SU-DHL-6 (cell line): ENCODE results near the gene ACOX3.

Experiments
- H2AFZ ChIP-seq: fragments of 200-600 bp; sonication (generic); 2 replicates; pipeline ENCODE4 v1.6.1; 2014; ENCODE audit warnings: low read depth, mild to moderate bottlenecking, moderate library complexity, mixed read lengths, antibody characterized with exemption, low read length; ENCODE audit not compliant: severe bottlenecking
- H3F3A ChIP-seq: fragments of 200-600 bp; shearing (Covaris generic); 2 replicates; pipeline ENCODE4 v1.6.0; 2016; ENCODE audit warnings: antibody characterized with exemption, mild to moderate bottlenecking; ENCODE audit not compliant: insufficient read depth
- H3K27ac ChIP-seq: fragments of 200-600 bp; sonication (generic); 2 replicates; pipeline ENCODE4 v1.5.1; 2016; ENCODE audit warnings: low read depth, mild to moderate bottlenecking, low read length, moderate library complexity, mixed read lengths
- H3K27me3 ChIP-seq: fragments of 200-600 bp; sonication (generic), shearing (Covaris generic); 2 replicates; pipeline ENCODE4 v1.6.0; 2014; ENCODE audit warnings: mild to moderate bottlenecking, low read length
- H3K36me3 ChIP-seq: fragments of 200-600 bp; sonication (generic); 2 replicates; pipeline ENCODE4 v1.6.1; 2014; ENCODE audit warnings: mild to moderate bottlenecking, low read length, mixed read lengths
- H3K4me2 ChIP-seq: fragments of 300-600, 200-600 bp; shearing (Covaris generic), sonication (generic); 2 replicates; pipeline ENCODE4 v1.6.0; 2014; ENCODE audit warnings: low read length, low read depth, mild to moderate bottlenecking; ENCODE audit not compliant: poor library complexity, severe bottlenecking
- H3K4me3 ChIP-seq: fragments of 200-600 bp; sonication (generic); 2 replicates; pipeline ENCODE4 v1.5.1; 2014; ENCODE audit warnings: antibody characterized with exemption, low read length, mild to moderate bottlenecking, mixed read lengths; ENCODE audit not compliant: insufficient read depth, poor library complexity, severe bottlenecking
- H3K79me2 ChIP-seq: fragments of 200-600 bp; sonication (generic); 2 replicates; pipeline ENCODE4 v1.6.1; 2014; ENCODE audit warnings: mild to moderate bottlenecking, low read length, moderate library complexity; ENCODE audit not compliant: insufficient read depth
- H3K9ac ChIP-seq: fragments of 200-600 bp; sonication (generic); 2 replicates; pipeline ENCODE4 v1.7.0; 2014; ENCODE audit warnings: mild to moderate bottlenecking, low read length
- H3K9me2 ChIP-seq: fragments of 200-600 bp; sonication (generic); replicated peaks from 2 replicates; pipeline ENCODE4 v1.6.1; 2014; ENCODE audit warnings: low read length; ENCODE audit not compliant: insufficient read depth
- H3K9me3 ChIP-seq: fragments of 200-600 bp; sonication (generic); 2 replicates; pipeline ENCODE4 v1.6.1; 2014; ENCODE audit warnings: low read length, mixed read lengths; ENCODE audit not compliant: insufficient read depth
- H4K20me1 ChIP-seq: fragments of 200-600 bp; sonication (generic); 2 replicates; pipeline ENCODE4 v1.6.1; 2014; ENCODE audit warnings: low read depth, mild to moderate bottlenecking, antibody characterized with exemption, low read length, moderate library complexity, mixed read lengths
- EZH2phosphoT487 ChIP-seq: fragments of 200-600 bp; sonication (generic), shearing (Covaris generic); conservative IDR thresholded peaks from 2 replicates; pipeline ENCODE4 v1.6.1; 2018; ENCODE audit warnings: mild to moderate bottlenecking, antibody characterized with exemption, low read length, moderate library complexity, mixed read lengths
- TF ChIP-seq, protein P1 (sequence below): fragments of 200-600 bp; sonication (generic); IDR thresholded peaks from one replicate; pipeline ENCODE4 v1.5.1; 2017; ENCODE audit warnings: antibody characterized with exemption, mild to moderate bottlenecking, low read length, moderate library complexity; ENCODE audit not compliant: insufficient read depth, poor library complexity, severe bottlenecking

ACOX3 gene

GRCh38 chr4:8478801-8479744 is 38.5 kb upstream of the ACOX3 start:
- no peak overlapping the region for H3K4me2 ChIP-seq
- no peaks in the 10 kb centered on the region for H3K9me3 ChIP-seq
- no peaks in the 10 kb centered on the region for H4K20me1 ChIP-seq
- H3K27me3 ChIP-seq: no peaks in the 10 kb centered on the region
- H2AFZ ChIP-seq: no peak overlapping the region
- no peaks in the 10 kb centered on the region for H3F3A ChIP-seq
- no peaks in the 10 kb centered on the region for H3K9me2 ChIP-seq
- H3K9ac ChIP-seq: no peak overlapping the region
- no peak overlapping the region for H3K4me3 ChIP-seq
- no peak overlapping the region for H3K27ac ChIP-seq
- no peaks in the 10 kb centered on the region for H3K36me3 ChIP-seq
- TF ChIP-seq, protein P1, sequence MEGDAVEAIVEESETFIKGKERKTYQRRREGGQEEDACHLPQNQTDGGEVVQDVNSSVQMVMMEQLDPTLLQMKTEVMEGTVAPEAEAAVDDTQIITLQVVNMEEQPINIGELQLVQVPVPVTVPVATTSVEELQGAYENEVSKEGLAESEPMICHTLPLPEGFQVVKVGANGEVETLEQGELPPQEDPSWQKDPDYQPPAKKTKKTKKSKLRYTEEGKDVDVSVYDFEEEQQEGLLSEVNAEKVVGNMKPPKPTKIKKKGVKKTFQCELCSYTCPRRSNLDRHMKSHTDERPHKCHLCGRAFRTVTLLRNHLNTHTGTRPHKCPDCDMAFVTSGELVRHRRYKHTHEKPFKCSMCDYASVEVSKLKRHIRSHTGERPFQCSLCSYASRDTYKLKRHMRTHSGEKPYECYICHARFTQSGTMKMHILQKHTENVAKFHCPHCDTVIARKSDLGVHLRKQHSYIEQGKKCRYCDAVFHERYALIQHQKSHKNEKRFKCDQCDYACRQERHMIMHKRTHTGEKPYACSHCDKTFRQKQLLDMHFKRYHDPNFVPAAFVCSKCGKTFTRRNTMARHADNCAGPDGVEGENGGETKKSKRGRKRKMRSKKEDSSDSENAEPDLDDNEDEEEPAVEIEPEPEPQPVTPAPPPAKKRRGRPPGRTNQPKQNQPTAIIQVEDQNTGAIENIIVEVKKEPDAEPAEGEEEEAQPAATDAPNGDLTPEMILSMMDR: no peak
- no peak for TF ChIP-seq EZH2phosphoT487
- no peaks in the 10 kb centered on the region for H3K79me2 ChIP-seq

GRCh38 chr4:8478371-8478770 is 37.8 kb upstream of the ACOX3 start:
- H3K9ac ChIP-seq: no peak overlapping the region

DNA sequence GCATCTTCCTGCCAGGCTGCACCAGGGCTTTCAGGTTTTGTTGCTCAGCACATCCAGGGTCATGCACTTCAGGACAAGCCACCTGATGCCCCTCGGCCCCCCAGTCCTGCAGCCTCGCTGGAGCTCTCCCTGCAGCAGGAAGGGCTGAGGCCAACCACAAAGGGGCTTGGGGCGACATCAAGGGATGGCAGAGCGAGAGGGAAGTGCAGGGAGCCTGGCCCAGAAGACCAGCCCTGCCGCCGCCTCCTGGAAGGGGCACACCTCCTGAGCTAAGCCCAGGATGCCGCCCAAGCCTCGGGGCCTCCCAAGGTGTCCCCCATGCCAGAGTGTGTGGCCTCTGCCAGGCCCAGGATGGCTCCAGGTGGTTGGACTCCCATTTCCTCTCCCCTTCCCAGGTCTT is 37.2 kb upstream of the ACOX3 start:
- H3F3A ChIP-seq: no peaks in the 10 kb centered on the region
- no peaks in the 10 kb centered on the region for H4K20me1 ChIP-seq
- H3K27ac ChIP-seq: no peak overlapping the region
- no peaks in the 10 kb centered on the region for H3K36me3 ChIP-seq
- no peaks in the 10 kb centered on the region for H3K9me2 ChIP-seq
- no peak overlapping the region for H3K4me2 ChIP-seq
- H3K9ac ChIP-seq: no peak overlapping the region
- H2AFZ ChIP-seq: no peak overlapping the region
- no peaks in the 10 kb centered on the region for H3K27me3 ChIP-seq
- H3K9me3 ChIP-seq: no peaks in the 10 kb centered on the region
- H3K79me2 ChIP-seq: no peaks in the 10 kb centered on the region
- H3K4me3 ChIP-seq: no peak overlapping the region
- no peak for TF ChIP-seq EZH2phosphoT487
- TF ChIP-seq, protein P1: no peak

More at GRCh38 chr4:8478371-8478770, 37.8 kb upstream of the ACOX3 start:
- Histone ChIP-seq H3K9me3 (no peaks in the 10 kb centered on the region), H3K4me2 (no peak overlapping the region), H3K36me3 (no peaks in the 10 kb centered on the region), H3K79me2 (no peaks in the 10 kb centered on the region), H3K9me2 (no peaks in the 10 kb centered on the region), H3F3A (no peaks in the 10 kb centered on the region), H3K27ac (no peak overlapping the region), H2AFZ (no peak overlapping the region), H4K20me1 (no peaks in the 10 kb centered on the region), H3K27me3 (no peaks in the 10 kb centered on the region), H3K4me3 (no peak overlapping the region)
- TF ChIP-seq, protein P1: no peak
- no peak for TF ChIP-seq EZH2phosphoT487
